ENCODE measurements around the gene ABCG5.

DNA sequence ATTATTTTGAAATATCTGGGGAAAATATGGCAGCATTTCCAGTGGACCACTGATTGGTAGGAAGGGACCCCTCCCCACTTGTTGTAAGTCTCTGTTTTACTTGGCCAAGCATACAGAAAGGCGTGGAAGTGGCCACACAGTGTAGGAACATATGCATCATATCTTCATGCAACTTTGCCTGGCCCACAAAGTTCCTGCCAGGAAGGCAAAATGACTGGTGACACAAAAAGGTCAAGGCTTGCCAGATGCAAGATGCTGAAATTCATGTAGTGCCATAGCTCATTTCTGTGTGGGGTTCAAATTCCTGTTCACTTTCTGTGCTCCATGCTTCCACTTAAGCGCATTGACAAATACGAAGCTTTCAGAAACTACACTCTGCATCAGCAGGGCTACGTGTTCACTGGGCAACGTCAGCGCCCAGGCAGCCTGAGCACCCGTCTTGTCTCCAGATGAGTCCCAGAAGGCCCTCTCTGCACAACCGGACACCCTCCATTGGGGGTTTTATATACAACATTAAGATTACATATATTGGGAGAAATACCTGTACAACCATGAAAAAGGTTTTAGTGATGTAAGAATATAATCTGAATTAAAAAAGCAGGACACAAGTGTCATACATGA is 61.2 kb downstream of the ABCG5 start:
- TF ChIP-seq, protein P1, sequence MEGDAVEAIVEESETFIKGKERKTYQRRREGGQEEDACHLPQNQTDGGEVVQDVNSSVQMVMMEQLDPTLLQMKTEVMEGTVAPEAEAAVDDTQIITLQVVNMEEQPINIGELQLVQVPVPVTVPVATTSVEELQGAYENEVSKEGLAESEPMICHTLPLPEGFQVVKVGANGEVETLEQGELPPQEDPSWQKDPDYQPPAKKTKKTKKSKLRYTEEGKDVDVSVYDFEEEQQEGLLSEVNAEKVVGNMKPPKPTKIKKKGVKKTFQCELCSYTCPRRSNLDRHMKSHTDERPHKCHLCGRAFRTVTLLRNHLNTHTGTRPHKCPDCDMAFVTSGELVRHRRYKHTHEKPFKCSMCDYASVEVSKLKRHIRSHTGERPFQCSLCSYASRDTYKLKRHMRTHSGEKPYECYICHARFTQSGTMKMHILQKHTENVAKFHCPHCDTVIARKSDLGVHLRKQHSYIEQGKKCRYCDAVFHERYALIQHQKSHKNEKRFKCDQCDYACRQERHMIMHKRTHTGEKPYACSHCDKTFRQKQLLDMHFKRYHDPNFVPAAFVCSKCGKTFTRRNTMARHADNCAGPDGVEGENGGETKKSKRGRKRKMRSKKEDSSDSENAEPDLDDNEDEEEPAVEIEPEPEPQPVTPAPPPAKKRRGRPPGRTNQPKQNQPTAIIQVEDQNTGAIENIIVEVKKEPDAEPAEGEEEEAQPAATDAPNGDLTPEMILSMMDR (conservative IDR thresholded peaks at IDR 0.05 in 1 of 2, IDR thresholded peaks at IDR 0.05 in 1 of 2; ENCODE audit: extremely low read depth in 1 of 2, insufficient read depth in 1 of 2, low read depth in 1 of 2, low read length in 2 of 2): no peak
- no peak for TF ChIP-seq EZH2 (IDR thresholded peaks at IDR 0.05; ENCODE audit: borderline replicate concordance, low read length)

Measured in mammary epithelial cell (primary cell).